Measurements from ENCODE around the gene ELAVL3. TPM values are rescaled to one million over a fixed set of nuclear protein-coding genes. Genes with fewer than 3 reads are reported as not detected.

Gene ELAVL3
- total and polyA plus RNA-seq, 4 donors: 0.15 to 0.34 TPM; not detected in 2

GRCh38 chr19:11505504-11506100, 24.8 kb upstream of the ELAVL3 start, which contains the start of gene ZNF653:
Gene ZNF653, minus strand, starts transcription at chr19:11505839. Its CDS starts 53 bp downstream, at chr19:11505786.
- Histone ChIP-seq H3K4me1 (ENCODE audit: control insufficient read depth in 5 of 5, insufficient read depth in 5 of 5, low read length in 5 of 5) (peaks cover 0 to 7% (median 0%) of the 10 kb centered on the region in 5 donors), H3K9ac (ENCODE audit: insufficient read depth in 1 of 2, low read length in 2 of 2) (peak within 1 kb of the TSS; percentile 17 to 76), H3K36me3 (ENCODE audit: control insufficient read depth in 4 of 4, insufficient read depth in 4 of 4, low read length in 4 of 4) (peaks cover 0 to 6% (median 0%) of the 10 kb centered on the region in 4 donors), H3K27me3 (ENCODE audit: control insufficient read depth in 3 of 3, insufficient read depth in 3 of 3, low read length in 2 of 3) (no peaks in the 10 kb centered on the region), H3K27ac (ENCODE audit: low read depth in 1 of 2, low read length in 1 of 2) (peak within 1 kb of the TSS; percentile 94 to 96), H3K9me3 (ENCODE audit: control insufficient read depth in 4 of 4, insufficient read depth in 3 of 4, low read length in 3 of 4) (no peaks in the 10 kb centered on the region), H3K4me3 (peak within 1 kb of the TSS; percentile 89)
- DNase-seq (peak; percentile 98), ATAC-seq (ENCODE audit: insufficient read depth, low FRiP score) (peak; percentile 86)
- no peak for TF ChIP-seq CTCF (IDR thresholded peaks at IDR 0.05; ENCODE audit: control extremely low read depth, extremely low read depth)
- 0 to 1% methylated on average over 59 to 65 of the region's 65 CpGs for WGBS, 2 donors

GRCh38 chr19:11505032-11505503, 24.2 kb upstream of the ELAVL3 start:
- peak; percentile 95 to 96 (median 96) for DNase-seq
- peak overlapping the region; percentile 94 to 96 for H3K27ac ChIP-seq (ENCODE audit: low read depth in 1 of 2, low read length in 1 of 2)
- no peaks in the 10 kb centered on the region for H3K9me3 ChIP-seq (ENCODE audit: control insufficient read depth in 4 of 4, insufficient read depth in 3 of 4, low read length in 3 of 4)
- peak overlapping the region in 1 of 2 donors; percentile 76 for H3K9ac ChIP-seq (ENCODE audit: insufficient read depth in 1 of 2, low read length in 2 of 2)
- no peaks in the 10 kb centered on the region for H3K27me3 ChIP-seq (ENCODE audit: control insufficient read depth in 3 of 3, insufficient read depth in 3 of 3, low read length in 2 of 3)
- H3K4me3 ChIP-seq: peak overlapping the region; percentile 89
- no peak for TF ChIP-seq CTCF (IDR thresholded peaks at IDR 0.05; ENCODE audit: control extremely low read depth, extremely low read depth)
- H3K4me1 ChIP-seq (ENCODE audit: control insufficient read depth in 5 of 5, insufficient read depth in 5 of 5, low read length in 5 of 5): peaks cover 0 to 7% (median 0%) of the 10 kb centered on the region in 5 donors
- H3K36me3 ChIP-seq (ENCODE audit: control insufficient read depth in 4 of 4, insufficient read depth in 4 of 4, low read length in 4 of 4): peaks cover 0 to 6% (median 0%) of the 10 kb centered on the region in 4 donors
- 1% methylated on average over 24 to 33 of the region's 33 CpGs for WGBS, 2 donors
- peak; percentile 93 for ATAC-seq (ENCODE audit: insufficient read depth, low FRiP score)

GRCh38 chr19:11504502-11505031, 23.7 kb upstream of the ELAVL3 start:
- H3K9ac ChIP-seq (ENCODE audit: insufficient read depth in 1 of 2, low read length in 2 of 2): peak overlapping the region in 1 of 2 donors; percentile 76
- TF ChIP-seq CTCF (IDR thresholded peaks at IDR 0.05; ENCODE audit: control extremely low read depth, extremely low read depth): no peak

More at GRCh38 chr19:11504502-11505031, 23.7 kb upstream of the ELAVL3 start:
- ATAC-seq (ENCODE audit: insufficient read depth, low FRiP score) (no peak), DNase-seq (no peak)
- WGBS, 2 donors: 49 to 52% methylated on average over 7 of the region's 7 CpGs
- Histone ChIP-seq H3K4me1 (ENCODE audit: control insufficient read depth in 5 of 5, insufficient read depth in 5 of 5, low read length in 5 of 5) (peaks cover 0 to 7% (median 0%) of the 10 kb centered on the region in 5 donors), H3K4me3 (peak overlapping the region; percentile 12), H3K27ac (ENCODE audit: low read depth in 1 of 2, low read length in 1 of 2) (peak overlapping the region; percentile 70 to 77), H3K36me3 (ENCODE audit: control insufficient read depth in 4 of 4, insufficient read depth in 4 of 4, low read length in 4 of 4) (peaks cover 0 to 6% (median 0%) of the 10 kb centered on the region in 4 donors), H3K27me3 (ENCODE audit: control insufficient read depth in 3 of 3, insufficient read depth in 3 of 3, low read length in 2 of 3) (no peaks in the 10 kb centered on the region), H3K9me3 (ENCODE audit: control insufficient read depth in 4 of 4, insufficient read depth in 3 of 4, low read length in 3 of 4) (no peaks in the 10 kb centered on the region)

Measured in lung (tissue), 12 donors.